ENCODE data around the gene CTRB2. TPM values are rescaled to one million over a fixed set of nuclear protein-coding genes. Genes with fewer than 3 reads are reported as not detected.
A peak's percentile ranks its signal among the peaks of the same experiment; 100 is the strongest.

The CTRB2 gene
- total RNA-seq, 3 donors from 2014 or later: not detected

DNA sequence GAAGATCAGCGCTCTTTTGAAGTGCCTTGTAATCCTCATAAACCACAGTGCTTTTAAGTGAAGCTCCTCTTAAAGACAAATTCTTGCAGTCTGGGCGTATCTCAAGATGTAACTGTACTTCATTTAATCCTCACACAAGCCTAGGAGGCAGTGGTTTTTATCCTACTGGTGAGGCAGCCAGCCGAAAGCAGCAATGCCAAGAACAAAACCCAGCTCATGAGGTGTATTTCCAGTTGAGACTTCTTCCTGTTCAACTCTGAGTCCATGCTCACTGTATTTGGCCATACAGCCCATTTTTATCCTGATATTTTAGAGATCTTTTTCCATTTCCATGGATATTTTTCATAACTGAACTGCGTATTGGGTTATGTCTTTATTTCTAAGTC is 13.7 kb downstream of the CTRB2 start:
- DNase-seq (ENCODE audit: low spot score in 2 of 2): peak in 1 of 2 donors; percentile 10
- Histone ChIP-seq H3K27ac (no peak overlapping the region), H3K27me3 (no peaks in the 10 kb centered on the region), H3K9me3 (no peaks in the 10 kb centered on the region), H3K4me1 (no peaks in the 10 kb centered on the region), H3K4me3 (no peak overlapping the region), H3K36me3 (no peaks in the 10 kb centered on the region)
- TF ChIP-seq POLR2AphosphoS5 (IDR thresholded peaks at IDR 0.05): no peak
- TF ChIP-seq POLR2A (IDR thresholded peaks at IDR 0.05): no peak
- TF ChIP-seq, protein P1, sequence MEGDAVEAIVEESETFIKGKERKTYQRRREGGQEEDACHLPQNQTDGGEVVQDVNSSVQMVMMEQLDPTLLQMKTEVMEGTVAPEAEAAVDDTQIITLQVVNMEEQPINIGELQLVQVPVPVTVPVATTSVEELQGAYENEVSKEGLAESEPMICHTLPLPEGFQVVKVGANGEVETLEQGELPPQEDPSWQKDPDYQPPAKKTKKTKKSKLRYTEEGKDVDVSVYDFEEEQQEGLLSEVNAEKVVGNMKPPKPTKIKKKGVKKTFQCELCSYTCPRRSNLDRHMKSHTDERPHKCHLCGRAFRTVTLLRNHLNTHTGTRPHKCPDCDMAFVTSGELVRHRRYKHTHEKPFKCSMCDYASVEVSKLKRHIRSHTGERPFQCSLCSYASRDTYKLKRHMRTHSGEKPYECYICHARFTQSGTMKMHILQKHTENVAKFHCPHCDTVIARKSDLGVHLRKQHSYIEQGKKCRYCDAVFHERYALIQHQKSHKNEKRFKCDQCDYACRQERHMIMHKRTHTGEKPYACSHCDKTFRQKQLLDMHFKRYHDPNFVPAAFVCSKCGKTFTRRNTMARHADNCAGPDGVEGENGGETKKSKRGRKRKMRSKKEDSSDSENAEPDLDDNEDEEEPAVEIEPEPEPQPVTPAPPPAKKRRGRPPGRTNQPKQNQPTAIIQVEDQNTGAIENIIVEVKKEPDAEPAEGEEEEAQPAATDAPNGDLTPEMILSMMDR (IDR thresholded peaks at IDR 0.05): no peak
- intact Hi-C loops (cut with DNase I; ENCODE audit: low total_unique reads): no loop called here

DNA sequence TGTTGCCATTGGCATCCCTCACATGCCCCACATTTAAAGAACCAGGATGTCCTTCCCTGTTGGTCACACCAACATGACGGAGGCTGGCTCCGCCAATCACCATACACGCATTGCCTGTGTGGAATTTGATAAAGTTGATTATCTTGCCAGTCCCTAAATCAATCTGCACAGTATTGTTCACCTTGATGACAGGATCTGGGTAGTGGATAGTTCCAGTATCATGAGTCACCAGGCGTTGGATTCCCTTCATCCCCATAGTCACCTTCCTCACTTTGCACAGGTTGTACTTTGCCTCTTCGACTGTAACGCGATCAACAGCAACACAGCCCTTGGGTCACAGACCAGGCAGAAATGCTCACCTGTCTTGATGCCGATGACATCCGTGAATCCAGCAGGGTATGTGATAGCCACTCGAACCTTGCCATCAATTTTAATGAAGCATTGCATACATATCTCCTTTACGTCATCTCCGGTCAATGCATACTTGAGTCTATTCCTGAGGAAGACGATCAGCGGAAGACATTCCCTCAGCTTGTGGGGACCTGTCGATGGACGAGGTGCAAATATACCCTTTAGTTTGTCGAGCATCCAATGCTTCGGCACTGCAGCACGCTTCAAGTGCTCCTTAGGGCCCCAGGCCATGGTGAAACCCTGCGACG is 14.2 kb downstream of the CTRB2 start:
- no peaks in the 10 kb centered on the region for H3K36me3 ChIP-seq
- no peak overlapping the region for H3K4me3 ChIP-seq
- peak in 1 of 2 donors; percentile 16 for DNase-seq (ENCODE audit: low spot score in 2 of 2)
- H3K4me1 ChIP-seq: no peaks in the 10 kb centered on the region
- TF ChIP-seq POLR2AphosphoS5 (IDR thresholded peaks at IDR 0.05) (no peak), POLR2A (IDR thresholded peaks at IDR 0.05) (no peak)
- TF ChIP-seq, protein P1 (IDR thresholded peaks at IDR 0.05): no peak
- intact Hi-C loops (cut with DNase I; ENCODE audit: low total_unique reads): no loop called here
- H3K9me3 ChIP-seq: no peaks in the 10 kb centered on the region
- H3K27me3 ChIP-seq: no peaks in the 10 kb centered on the region
- H3K27ac ChIP-seq: no peak overlapping the region

DNA sequence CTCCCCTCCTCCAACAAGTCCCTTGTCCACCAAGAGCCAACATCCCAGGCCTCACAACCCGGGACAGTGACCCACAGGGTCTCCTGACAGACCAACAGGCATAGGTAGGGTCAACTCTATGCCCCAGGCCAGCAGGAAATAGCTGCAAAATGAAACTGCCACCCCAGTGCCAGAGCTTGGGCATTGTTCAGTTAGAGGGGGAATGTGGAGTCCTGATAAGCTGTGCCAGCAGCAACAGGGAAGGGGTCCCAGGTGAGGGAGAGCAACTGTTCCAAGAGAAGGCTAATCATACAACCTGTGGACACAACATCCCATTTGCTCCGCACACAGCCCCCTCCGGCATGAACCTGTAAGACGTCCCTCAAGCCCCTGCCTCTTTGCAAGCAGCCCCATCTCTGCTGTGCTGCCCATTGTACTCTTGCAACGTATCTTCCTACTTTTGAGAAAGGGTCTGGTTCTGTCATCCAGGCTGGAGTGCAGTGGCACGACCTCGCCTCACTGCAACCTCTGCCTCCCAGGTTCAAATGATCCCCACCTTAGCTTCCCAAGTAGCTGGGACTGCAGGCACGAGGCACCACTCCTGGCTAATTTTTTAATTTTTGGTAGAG is 17.2 kb downstream of the CTRB2 start:
- no peaks in the 10 kb centered on the region for H3K4me1 ChIP-seq
- no peak overlapping the region for H3K4me3 ChIP-seq
- intact Hi-C loops (cut with DNase I; ENCODE audit: low total_unique reads): no loop called here
- TF ChIP-seq POLR2A (IDR thresholded peaks at IDR 0.05) (no peak), POLR2AphosphoS5 (IDR thresholded peaks at IDR 0.05) (no peak)
- TF ChIP-seq, protein P1 (IDR thresholded peaks at IDR 0.05): no peak
- peak overlapping the region in 1 of 2 donors; percentile 40 for H3K27ac ChIP-seq
- H3K27me3 ChIP-seq: no peaks in the 10 kb centered on the region
- no peaks in the 10 kb centered on the region for H3K36me3 ChIP-seq
- no peaks in the 10 kb centered on the region for H3K9me3 ChIP-seq
- peak in 1 of 2 donors; percentile 11 for DNase-seq (ENCODE audit: low spot score in 2 of 2)

DNA sequence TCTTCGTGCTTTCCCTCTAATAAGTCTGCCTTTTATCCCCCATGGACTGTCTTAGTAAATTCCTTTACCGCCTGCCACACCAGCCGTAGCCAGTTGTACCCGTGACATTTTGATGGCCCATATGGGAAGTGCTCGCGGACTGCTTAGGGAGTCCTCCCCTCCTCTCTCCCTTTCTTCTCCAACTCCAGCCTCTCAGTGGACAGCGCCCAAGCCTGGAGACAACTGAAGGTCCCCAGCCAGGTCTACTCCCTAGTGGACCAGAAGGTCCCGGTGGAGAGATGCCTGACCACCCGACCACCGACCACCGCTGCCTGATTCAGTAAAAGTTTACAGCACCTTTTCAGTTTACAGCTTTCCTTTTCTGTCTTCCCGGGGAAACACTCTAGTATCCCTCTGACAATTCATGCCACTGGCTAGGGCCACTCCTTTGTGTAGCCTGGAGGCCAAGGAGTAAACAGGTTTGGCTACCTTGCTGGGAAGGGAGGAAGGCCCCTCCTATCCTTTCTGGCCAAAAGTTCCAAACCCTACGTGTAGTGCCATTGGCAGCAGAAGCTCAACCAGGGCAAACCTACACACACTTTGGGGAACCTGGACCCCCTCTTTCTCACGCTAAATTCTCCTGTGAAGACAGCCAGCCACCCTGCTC is 18.0 kb downstream of the CTRB2 start:
- DNase-seq (ENCODE audit: low spot score in 2 of 2): peak in 1 of 2 donors; percentile 20
- Histone ChIP-seq H3K4me1 (no peaks in the 10 kb centered on the region), H3K27ac (peak overlapping the region; percentile 40 to 66), H3K4me3 (peak overlapping the region in 1 of 3 donors; percentile 18), H3K9me3 (no peaks in the 10 kb centered on the region), H3K27me3 (no peaks in the 10 kb centered on the region), H3K36me3 (no peaks in the 10 kb centered on the region)
- TF ChIP-seq POLR2AphosphoS5 (IDR thresholded peaks at IDR 0.05): no peak
- TF ChIP-seq, protein P1 (IDR thresholded peaks at IDR 0.05): no peak
- no peak for TF ChIP-seq POLR2A (IDR thresholded peaks at IDR 0.05)
- intact Hi-C loops (cut with DNase I; ENCODE audit: low total_unique reads): no loop called here

DNA sequence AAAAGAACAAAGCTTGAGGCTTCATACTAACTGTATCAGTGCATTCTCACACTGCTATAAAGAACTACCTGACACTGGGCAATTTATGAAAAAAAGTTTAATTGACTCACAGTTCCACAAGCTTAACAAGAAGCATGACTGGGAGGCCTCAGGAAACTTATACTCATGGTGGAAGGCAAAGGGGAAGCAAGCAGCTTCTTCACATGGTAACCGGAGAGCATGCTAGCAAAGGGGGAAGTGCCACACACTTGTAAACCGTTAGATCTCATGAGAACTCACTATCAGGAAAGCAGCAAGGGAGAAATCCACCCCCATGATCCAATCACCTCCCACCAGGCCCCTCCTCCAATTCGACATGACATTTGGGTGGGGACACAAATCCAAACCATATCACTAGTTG is 25.3 kb downstream of the CTRB2 start:
- H3K27me3 ChIP-seq: no peaks in the 10 kb centered on the region
- no peak overlapping the region for H3K4me3 ChIP-seq
- H3K36me3 ChIP-seq: no peaks in the 10 kb centered on the region
- TF ChIP-seq POLR2AphosphoS5 (IDR thresholded peaks at IDR 0.05) (no peak), POLR2A (IDR thresholded peaks at IDR 0.05) (no peak)
- TF ChIP-seq, protein P1 (IDR thresholded peaks at IDR 0.05): no peak
- H3K9me3 ChIP-seq: peaks cover 7 to 16% of the 10 kb centered on the region in 2 donors
- no peak for DNase-seq (ENCODE audit: low spot score in 2 of 2)
- no peaks in the 10 kb centered on the region for H3K4me1 ChIP-seq
- no peak overlapping the region for H3K27ac ChIP-seq
- intact Hi-C loops (cut with DNase I; ENCODE audit: low total_unique reads): no loop called here

Data from breast epithelium (tissue), 4 donors.